ENCODE data around the gene GRAMD2B.

- TF ChIP-seq EZH2 (IDR thresholded peaks at IDR 0.05; ENCODE audit: insufficient read depth, poor library complexity, severe bottlenecking) (no peak), EZH2phosphoT487 (IDR thresholded peaks at IDR 0.05; ENCODE audit: insufficient read depth, low read depth) (no peak)
Observed at GRCh38 chr5:126419102-126419501, 4.1 kb upstream of the GRAMD2B start.

All from GM23248 (cell line).